GM12878 (cell line): ENCODE data around the gene EEIG2. TPM values are rescaled to one million over a fixed set of nuclear protein-coding genes. Genes with fewer than 3 reads are reported as not detected.

Experiments used
- ATAC-seq: fragments of 200-7000 bp; cut with Tn5 transposase; 3 replicates; pipeline ENCODE4 v1.9.1; 2020; ENCODE audit warnings: mild to moderate bottlenecking, moderate library complexity
- BruUV-seq: library from RNA; stranded (reverse); fragments of 400-500 nt; replicated peaks from 2 replicates; lab custom pipeline; 2021; lab: Mats Ljungman, UMichigan
- CTCF ChIA-PET: fragments of 300-600 bp; sonication (Branson Sonifier 250); formaldehyde crosslinking; extraction: SDS; loops from one replicate; lab custom pipeline; 2021; ENCODE audit warnings: inconsistent platforms; lab: Yijun Ruan, JAX
- POLR2A ChIA-PET: fragments of 350-600 bp; formaldehyde crosslinking; extraction: SDS; loops from one replicate; lab custom pipeline; 2021; ENCODE audit warnings: inconsistent platforms; lab: Charles Lee
- RAD21 ChIA-PET: fragments of 300-600 bp; sonication (Branson Sonifier 250); formaldehyde crosslinking; loops from one replicate; lab custom pipeline; 2023; ENCODE audit warnings: antibody characterized with exemption; ENCODE audit not compliant: unreplicated experiment; lab: Charles Lee
- SMC1A ChIA-PET: fragments of 300-600 bp; sonication (Branson Sonifier 250); formaldehyde crosslinking; loops from one replicate; lab custom pipeline; 2023; ENCODE audit not compliant: unreplicated experiment, uncharacterized antibody; lab: Charles Lee
- DNase-seq: peaks from one replicate; pipeline ENCODE4 v3.0.0-alpha.2; 2011; ENCODE audit warnings: low read depth, low spot score
- FAIRE-seq: peaks from 3 replicates; lab custom pipeline; 2011; peaks lifted over from hg19 to GRCh38; lab: Jason Lieb, UNC
- H2AFZ ChIP-seq: 2 replicates; pipeline ENCODE4 v1.6.0; 2011; ENCODE audit warnings: low read depth, low read length, control low read depth; ENCODE audit not compliant: control insufficient read depth
- H3K27ac ChIP-seq: 2 replicates; pipeline ENCODE4 v1.5.1; 2011; ENCODE audit warnings: control low read depth; ENCODE audit not compliant: control insufficient read depth, insufficient read depth
- H3K27me3 ChIP-seq, 2 experiments: replicated peaks in 1 of 2; 2 replicates each; pipeline versions ENCODE4 v1.6.0 to v1.6.1; 2011; ENCODE audit warnings: low read length in 1 of 2; ENCODE audit not compliant: control insufficient read depth in 2 of 2, insufficient read depth in 2 of 2
- H3K36me3 ChIP-seq, 2 experiments: 2 replicates each; pipeline ENCODE4 v1.5.1; 2011; ENCODE audit warnings: low read length in 1 of 2; ENCODE audit not compliant: control insufficient read depth in 2 of 2, insufficient read depth in 2 of 2
- H3K4me1 ChIP-seq: 2 replicates; pipeline ENCODE4 v1.6.1; 2011; ENCODE audit warnings: mild to moderate bottlenecking, low read length, moderate library complexity, mixed read lengths; ENCODE audit not compliant: control insufficient read depth, insufficient read depth
- H3K4me2 ChIP-seq: 2 replicates; pipeline ENCODE4 v1.6.0; 2011; ENCODE audit warnings: control low read depth; ENCODE audit not compliant: control insufficient read depth, insufficient read depth
- H3K4me3 ChIP-seq: fragments of 200-600 bp; sonication (generic); 2 replicates; pipeline ENCODE4 v1.5.1; 2016
- H3K79me2 ChIP-seq: 2 replicates; pipeline ENCODE4 v1.6.0; 2011; ENCODE audit warnings: low read length; ENCODE audit not compliant: control insufficient read depth, insufficient read depth
- H3K9ac ChIP-seq: 2 replicates; pipeline ENCODE4 v1.8.0; 2011; ENCODE audit warnings: low read length, control low read depth, mixed read lengths; ENCODE audit not compliant: control insufficient read depth, insufficient read depth
- H3K9me3 ChIP-seq: replicated peaks from 3 replicates; pipeline ENCODE4 v1.5.1; 2011; ENCODE audit warnings: mild to moderate bottlenecking, low read length; ENCODE audit not compliant: control insufficient read depth, insufficient read depth
- H4K20me1 ChIP-seq: 2 replicates; pipeline ENCODE4 v1.6.0; 2011; ENCODE audit not compliant: control insufficient read depth, insufficient read depth
- BCLAF1 ChIP-seq: fragments of 450-650 bp; IDR thresholded peaks from 2 replicates; pipeline ENCODE4 v1.6.1; 2017; ENCODE audit warnings: antibody characterized with exemption, mild to moderate bottlenecking, moderate library complexity
- BRCA1 ChIP-seq: IDR thresholded peaks from 2 replicates; pipeline ENCODE4 v1.6.1; 2011; ENCODE audit warnings: low read depth, low read length, improper control_type of control experiment
- E2F4 ChIP-seq: IDR thresholded peaks from 2 replicates; pipeline ENCODE4 v1.6.1; 2012; ENCODE audit warnings: low read depth, low read length, improper control_type of control experiment
- HDAC2 ChIP-seq: fragments of 200-600 bp; sonication (generic); IDR thresholded peaks from 2 replicates; pipeline ENCODE4 v1.6.1; 2017
- JUNB ChIP-seq: IDR thresholded peaks from 2 replicates; pipeline ENCODE4 v1.6.1; 2016; ENCODE audit warnings: antibody characterized with exemption, mild to moderate bottlenecking
- MEF2B ChIP-seq: fragments of 450-650 bp; IDR thresholded peaks from 2 replicates; pipeline ENCODE4 v1.6.1; 2018; ENCODE audit warnings: mild to moderate bottlenecking, moderate library complexity; ENCODE audit not compliant: partially characterized antibody, poor library complexity, severe bottlenecking
- MYB ChIP-seq: fragments of 150-350 bp; IDR thresholded peaks from 2 replicates; pipeline ENCODE4 v1.6.1; 2014; ENCODE audit warnings: mild to moderate bottlenecking, low read depth, low read length, borderline replicate concordance
- NKRF ChIP-seq: fragments of 450-650 bp; conservative IDR thresholded peaks from 2 replicates; pipeline ENCODE4 v1.6.1; 2017; ENCODE audit warnings: mild to moderate bottlenecking, moderate library complexity
- PKNOX1 ChIP-seq: fragments of 450-650 bp; IDR thresholded peaks from 2 replicates; pipeline ENCODE4 v1.6.1; 2016; ENCODE audit warnings: mild to moderate bottlenecking
- RFX5 ChIP-seq: IDR thresholded peaks from 2 replicates; pipeline ENCODE4 v1.6.1; 2011; ENCODE audit warnings: low read depth, low read length, improper control_type of control experiment
- SP1 ChIP-seq: IDR thresholded peaks from one replicate; pipeline ENCODE4 v1.6.1; 2011; ENCODE audit warnings: low read depth, low read length
- TCF3 ChIP-seq: IDR thresholded peaks from 2 replicates; pipeline ENCODE4 v1.6.1; 2012; ENCODE audit warnings: low read depth, mild to moderate bottlenecking, low read length, borderline replicate concordance; ENCODE audit not compliant: insufficient read depth
- TCF7 ChIP-seq: IDR thresholded peaks from 2 replicates; pipeline ENCODE4 v1.6.1; 2014; ENCODE audit warnings: antibody characterized with exemption, borderline replicate concordance
- ZSCAN29 ChIP-seq: fragments of 450-650 bp; IDR thresholded peaks from 2 replicates; pipeline ENCODE4 v1.6.1; 2017; ENCODE audit warnings: mild to moderate bottlenecking, moderate library complexity
- WGBS: methylation state at CpG from one replicate; pipeline ENCODE4 v1.1.6; 2016; ENCODE audit warnings: low lambda C conversion rate; ENCODE audit not compliant: insufficient replicate concordance, insufficient coverage; ENCODE audit errors: missing lambda C conversion rate; 5-methylcytosine and 5-hydroxymethylcytosine counted together
- in situ Hi-C: fragments of 300-500 bp; cut with MboI; formaldehyde crosslinking; loops from 9 replicates; pipeline ENCODE4 v1.14.3; 2018; ENCODE audit warnings: mixed read lengths
- intact Hi-C: fragments of 100-400 bp; cut with micrococcal nuclease; formaldehyde crosslinking; loops from one replicate; pipeline ENCODE4 v1.14.2; 2022; ENCODE audit not compliant: unreplicated experiment
- polyA plus RNA-seq, 11 experiments: library from polyadenylated mRNA; depleted of rRNA in 4 of 11; unstranded in 6 of 11; stranded (reverse) in 5 of 11; fragments of >200 nt; fragmentation: Nextera tagmentation in 4 of 11; fragmentation: Illumina TruSeq in 1 of 11; extraction: Ambion mirVana in 4 of 11; extraction: Trizol in 1 of 11; gene quantifications; 1 replicate in 1 of 11; 2 replicates in 10 of 11; pipeline versions ENCODE4 v1.2.1 to v1.2.3, GENCODE V29; 2011 to 2016; ENCODE audit warnings: inconsistent platforms in 2 of 11, missing spikeins in 2 of 11, low read depth in 1 of 11
- total RNA-seq, 4 experiments: library from RNA; depleted of rRNA in 3 of 4; stranded (reverse); fragments of >200 nt in 3 of 4; fragmentation: Illumina TruSeq in 1 of 4; extraction: Trizol in 1 of 4; gene quantifications; 2 replicates each; pipeline versions ENCODE4 v1.2.1 to v1.2.3, GENCODE V29; 2013 to 2021

Gene EEIG2
- total and polyA plus RNA-seq, 10 of the 15 experiments (the other 5 are each of a cell fraction or from before 2014, with no cell fraction given), result 1.4 to 17.2 (median 9.8) TPM

GRCh38 chr1:108537976-108538375 lies 21.9 kb upstream of the EEIG2 start (continued):
- TF ChIP-seq PKNOX1 (0 out of 2 replicates have a peak, but pooled peaks have one; percentile 12), MEF2B (peak; percentile 65), BRCA1 (no peak), TCF3 (no peak), JUNB (no peak), HDAC2 (no peak)

- Histone ChIP-seq H3K79me2 (no peaks in the 10 kb centered on the region), H3K9ac (no peak overlapping the region), H3K9me3 (no peaks in the 10 kb centered on the region), H3K36me3 (no peaks in the 10 kb centered on the region), H3K27ac (no peak overlapping the region), H3K4me3 (no peak overlapping the region), H3K4me1 (no peaks in the 10 kb centered on the region), H3K27me3 (no peaks in the 10 kb centered on the region), H4K20me1 (no peaks in the 10 kb centered on the region), H2AFZ (no peak overlapping the region), H3K4me2 (no peak overlapping the region)
- SMC1A ChIA-PET, result interaction anchor here (1.1 kb wide), 1 partner anchor 19 kb away, joined by 3 read pairs; the partner anchor contains the start of gene EEIG2
- 0% methylated on average over 1 of the region's 1 CpG for WGBS
- in situ Hi-C loops (loop anchor here (25.0 kb wide), 1 partner anchor 1079 kb away; no protein-coding TSS in a partner anchor), intact Hi-C loops (no loop called here)
- FAIRE-seq (no peak), DNase-seq (no peak), ATAC-seq (no peak)
- CTCF ChIA-PET, result no interaction called here
- POLR2A ChIA-PET, result no interaction called here
- no TSS peak for BruUV-seq
- RAD21 ChIA-PET, result no interaction called here
- TF ChIP-seq RFX5, result no peak
- TF ChIP-seq MYB, result no peak
- no peak for TF ChIP-seq BCLAF1
- TF ChIP-seq SP1, result no peak
- TF ChIP-seq NKRF, result no peak
- TF ChIP-seq TCF7, result no peak
- no peak for TF ChIP-seq ZSCAN29
- no peak for TF ChIP-seq E2F4
These were observed 18.9 kb upstream of the EEIG2 start for GRCh38 chr1:108540977-108541376.
